Neural progenitor cell (in vitro differentiated cells): Measurements from ENCODE around the gene PTPRU.

Experiments
- CTCF ChIP-seq: fragments of 200-600 bp; sonication (generic); IDR thresholded peaks from 2 replicates; pipeline ENCODE4 v1.5.1; 2017; ENCODE audit warnings: antibody characterized with exemption, mild to moderate bottlenecking
- EZH2 ChIP-seq: fragments of 200-600 bp; sonication (generic); IDR thresholded peaks from 2 replicates; pipeline ENCODE4 v1.6.1; 2017; ENCODE audit warnings: antibody characterized with exemption, mild to moderate bottlenecking, moderate library complexity

- TF ChIP-seq CTCF = peak; percentile 49
- no peak for TF ChIP-seq EZH2
These were observed 38.8 kb upstream of the PTPRU start for GRCh38 chr1:29197590-29197924.
